ENCODE measurements around the gene KCTD18.

DNA sequence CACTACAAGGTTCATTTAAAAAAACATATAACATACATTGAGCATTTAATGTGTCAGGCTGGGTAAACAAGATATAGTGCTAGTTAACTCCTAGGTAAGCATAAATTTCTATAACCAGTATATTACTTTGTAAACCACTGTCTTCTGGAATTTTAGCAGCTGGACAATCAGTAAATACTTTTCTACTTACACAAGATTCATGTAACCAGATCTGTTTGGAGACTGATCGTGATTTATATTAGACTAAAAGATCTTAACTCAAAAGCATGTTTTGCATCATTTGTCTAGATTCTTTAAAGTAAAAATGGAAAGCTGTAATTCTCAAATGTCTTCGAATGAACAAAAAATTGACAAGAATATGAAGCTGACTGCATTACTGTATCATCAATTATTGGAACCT, 15.2 kb upstream of the KCTD18 start:
- TF ChIP-seq, protein P1, sequence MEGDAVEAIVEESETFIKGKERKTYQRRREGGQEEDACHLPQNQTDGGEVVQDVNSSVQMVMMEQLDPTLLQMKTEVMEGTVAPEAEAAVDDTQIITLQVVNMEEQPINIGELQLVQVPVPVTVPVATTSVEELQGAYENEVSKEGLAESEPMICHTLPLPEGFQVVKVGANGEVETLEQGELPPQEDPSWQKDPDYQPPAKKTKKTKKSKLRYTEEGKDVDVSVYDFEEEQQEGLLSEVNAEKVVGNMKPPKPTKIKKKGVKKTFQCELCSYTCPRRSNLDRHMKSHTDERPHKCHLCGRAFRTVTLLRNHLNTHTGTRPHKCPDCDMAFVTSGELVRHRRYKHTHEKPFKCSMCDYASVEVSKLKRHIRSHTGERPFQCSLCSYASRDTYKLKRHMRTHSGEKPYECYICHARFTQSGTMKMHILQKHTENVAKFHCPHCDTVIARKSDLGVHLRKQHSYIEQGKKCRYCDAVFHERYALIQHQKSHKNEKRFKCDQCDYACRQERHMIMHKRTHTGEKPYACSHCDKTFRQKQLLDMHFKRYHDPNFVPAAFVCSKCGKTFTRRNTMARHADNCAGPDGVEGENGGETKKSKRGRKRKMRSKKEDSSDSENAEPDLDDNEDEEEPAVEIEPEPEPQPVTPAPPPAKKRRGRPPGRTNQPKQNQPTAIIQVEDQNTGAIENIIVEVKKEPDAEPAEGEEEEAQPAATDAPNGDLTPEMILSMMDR (IDR thresholded peaks at IDR 0.05; ENCODE audit: low read depth, low read length), result no peak
- TF ChIP-seq, protein P2, sequence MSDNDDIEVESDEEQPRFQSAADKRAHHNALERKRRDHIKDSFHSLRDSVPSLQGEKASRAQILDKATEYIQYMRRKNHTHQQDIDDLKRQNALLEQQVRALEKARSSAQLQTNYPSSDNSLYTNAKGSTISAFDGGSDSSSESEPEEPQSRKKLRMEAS (IDR thresholded peaks at IDR 0.05; ENCODE audit: low read depth, low read length), result no peak
- no peak for TF ChIP-seq POLR2A (IDR thresholded peaks at IDR 0.05; ENCODE audit: extremely low read depth, insufficient read length)

Measured in NB4 (cell line).